ENCODE results near the gene FAM107B. TPM values are rescaled to one million over a fixed set of nuclear protein-coding genes. Genes with fewer than 3 reads are reported as not detected.

Gene FAM107B
- total and polyA plus RNA-seq, 2 experiments from 2014 or later: 11.0 to 17.6 TPM

DNA sequence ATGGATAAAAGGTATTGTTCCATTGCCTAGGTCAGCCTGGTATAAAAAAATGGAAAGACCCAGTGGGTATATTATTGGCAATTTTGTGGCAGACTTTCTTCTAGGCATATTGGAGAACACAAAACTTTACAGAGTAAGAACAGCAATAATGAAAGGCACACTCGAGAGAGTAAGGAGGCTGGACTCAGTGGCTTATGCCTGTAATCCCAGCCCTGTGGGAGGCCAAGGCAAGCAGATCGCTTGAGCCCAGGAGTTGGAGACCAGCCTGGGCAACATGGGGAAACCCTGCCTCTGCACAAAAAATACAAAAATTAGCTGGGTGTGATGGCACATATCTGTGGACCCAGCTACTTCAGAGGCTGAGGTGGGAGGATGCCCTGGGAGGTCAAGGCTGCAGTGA is 158.2 kb downstream of the FAM107B start:
- Mint-ChIP-seq H3K27ac (no peak overlapping the region), H3K9me3 (no peaks in the 10 kb centered on the region), H3K4me3 (no peak overlapping the region), H3K27me3 (ENCODE audit: insufficient read depth, low read depth, poor library complexity) (peaks cover 1% of the 10 kb centered on the region), H3K4me1 (peaks cover 11% of the 10 kb centered on the region), H3K36me3 (ENCODE audit: low read depth) (no peaks in the 10 kb centered on the region)
- Histone ChIP-seq H3K79me2 (replicated peaks; ENCODE audit: insufficient read depth) (no peaks in the 10 kb centered on the region), H3K4me3 (no peak overlapping the region), H3K4me1 (ENCODE audit: insufficient read depth) (peaks cover 6% of the 10 kb centered on the region; the same call in 1 of the 2 replicates), H3F3A (replicated peaks; ENCODE audit: low read depth) (no peaks in the 10 kb centered on the region), H3K9me2 (ENCODE audit: insufficient read depth) (no peaks in the 10 kb centered on the region), H4K20me1 (replicated peaks; ENCODE audit: insufficient read depth) (no peaks in the 10 kb centered on the region), H2AFZ (0 out of 2 replicates have a peak overlapping the region, but pooled peaks have one; percentile 45), H3K4me2 (no peak overlapping the region), H3K27ac (ENCODE audit: low read depth) (no peak overlapping the region), H3K36me3 (ENCODE audit: insufficient read depth) (no peaks in the 10 kb centered on the region), H3K27me3 (ENCODE audit: insufficient read depth) (no peaks in the 10 kb centered on the region)
- TF ChIP-seq EZH2 (IDR thresholded peaks at IDR 0.05; ENCODE audit: low read depth, unreplicated experiment): no peak
- no peak for TF ChIP-seq STAT1 (IDR thresholded peaks at IDR 0.05; ENCODE audit: unreplicated experiment)
- TF ChIP-seq, protein P1, sequence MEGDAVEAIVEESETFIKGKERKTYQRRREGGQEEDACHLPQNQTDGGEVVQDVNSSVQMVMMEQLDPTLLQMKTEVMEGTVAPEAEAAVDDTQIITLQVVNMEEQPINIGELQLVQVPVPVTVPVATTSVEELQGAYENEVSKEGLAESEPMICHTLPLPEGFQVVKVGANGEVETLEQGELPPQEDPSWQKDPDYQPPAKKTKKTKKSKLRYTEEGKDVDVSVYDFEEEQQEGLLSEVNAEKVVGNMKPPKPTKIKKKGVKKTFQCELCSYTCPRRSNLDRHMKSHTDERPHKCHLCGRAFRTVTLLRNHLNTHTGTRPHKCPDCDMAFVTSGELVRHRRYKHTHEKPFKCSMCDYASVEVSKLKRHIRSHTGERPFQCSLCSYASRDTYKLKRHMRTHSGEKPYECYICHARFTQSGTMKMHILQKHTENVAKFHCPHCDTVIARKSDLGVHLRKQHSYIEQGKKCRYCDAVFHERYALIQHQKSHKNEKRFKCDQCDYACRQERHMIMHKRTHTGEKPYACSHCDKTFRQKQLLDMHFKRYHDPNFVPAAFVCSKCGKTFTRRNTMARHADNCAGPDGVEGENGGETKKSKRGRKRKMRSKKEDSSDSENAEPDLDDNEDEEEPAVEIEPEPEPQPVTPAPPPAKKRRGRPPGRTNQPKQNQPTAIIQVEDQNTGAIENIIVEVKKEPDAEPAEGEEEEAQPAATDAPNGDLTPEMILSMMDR (conservative IDR thresholded peaks at IDR 0.05; ENCODE audit: low read depth in 2 of 2): no peak
- TF ChIP-seq, protein P2, sequence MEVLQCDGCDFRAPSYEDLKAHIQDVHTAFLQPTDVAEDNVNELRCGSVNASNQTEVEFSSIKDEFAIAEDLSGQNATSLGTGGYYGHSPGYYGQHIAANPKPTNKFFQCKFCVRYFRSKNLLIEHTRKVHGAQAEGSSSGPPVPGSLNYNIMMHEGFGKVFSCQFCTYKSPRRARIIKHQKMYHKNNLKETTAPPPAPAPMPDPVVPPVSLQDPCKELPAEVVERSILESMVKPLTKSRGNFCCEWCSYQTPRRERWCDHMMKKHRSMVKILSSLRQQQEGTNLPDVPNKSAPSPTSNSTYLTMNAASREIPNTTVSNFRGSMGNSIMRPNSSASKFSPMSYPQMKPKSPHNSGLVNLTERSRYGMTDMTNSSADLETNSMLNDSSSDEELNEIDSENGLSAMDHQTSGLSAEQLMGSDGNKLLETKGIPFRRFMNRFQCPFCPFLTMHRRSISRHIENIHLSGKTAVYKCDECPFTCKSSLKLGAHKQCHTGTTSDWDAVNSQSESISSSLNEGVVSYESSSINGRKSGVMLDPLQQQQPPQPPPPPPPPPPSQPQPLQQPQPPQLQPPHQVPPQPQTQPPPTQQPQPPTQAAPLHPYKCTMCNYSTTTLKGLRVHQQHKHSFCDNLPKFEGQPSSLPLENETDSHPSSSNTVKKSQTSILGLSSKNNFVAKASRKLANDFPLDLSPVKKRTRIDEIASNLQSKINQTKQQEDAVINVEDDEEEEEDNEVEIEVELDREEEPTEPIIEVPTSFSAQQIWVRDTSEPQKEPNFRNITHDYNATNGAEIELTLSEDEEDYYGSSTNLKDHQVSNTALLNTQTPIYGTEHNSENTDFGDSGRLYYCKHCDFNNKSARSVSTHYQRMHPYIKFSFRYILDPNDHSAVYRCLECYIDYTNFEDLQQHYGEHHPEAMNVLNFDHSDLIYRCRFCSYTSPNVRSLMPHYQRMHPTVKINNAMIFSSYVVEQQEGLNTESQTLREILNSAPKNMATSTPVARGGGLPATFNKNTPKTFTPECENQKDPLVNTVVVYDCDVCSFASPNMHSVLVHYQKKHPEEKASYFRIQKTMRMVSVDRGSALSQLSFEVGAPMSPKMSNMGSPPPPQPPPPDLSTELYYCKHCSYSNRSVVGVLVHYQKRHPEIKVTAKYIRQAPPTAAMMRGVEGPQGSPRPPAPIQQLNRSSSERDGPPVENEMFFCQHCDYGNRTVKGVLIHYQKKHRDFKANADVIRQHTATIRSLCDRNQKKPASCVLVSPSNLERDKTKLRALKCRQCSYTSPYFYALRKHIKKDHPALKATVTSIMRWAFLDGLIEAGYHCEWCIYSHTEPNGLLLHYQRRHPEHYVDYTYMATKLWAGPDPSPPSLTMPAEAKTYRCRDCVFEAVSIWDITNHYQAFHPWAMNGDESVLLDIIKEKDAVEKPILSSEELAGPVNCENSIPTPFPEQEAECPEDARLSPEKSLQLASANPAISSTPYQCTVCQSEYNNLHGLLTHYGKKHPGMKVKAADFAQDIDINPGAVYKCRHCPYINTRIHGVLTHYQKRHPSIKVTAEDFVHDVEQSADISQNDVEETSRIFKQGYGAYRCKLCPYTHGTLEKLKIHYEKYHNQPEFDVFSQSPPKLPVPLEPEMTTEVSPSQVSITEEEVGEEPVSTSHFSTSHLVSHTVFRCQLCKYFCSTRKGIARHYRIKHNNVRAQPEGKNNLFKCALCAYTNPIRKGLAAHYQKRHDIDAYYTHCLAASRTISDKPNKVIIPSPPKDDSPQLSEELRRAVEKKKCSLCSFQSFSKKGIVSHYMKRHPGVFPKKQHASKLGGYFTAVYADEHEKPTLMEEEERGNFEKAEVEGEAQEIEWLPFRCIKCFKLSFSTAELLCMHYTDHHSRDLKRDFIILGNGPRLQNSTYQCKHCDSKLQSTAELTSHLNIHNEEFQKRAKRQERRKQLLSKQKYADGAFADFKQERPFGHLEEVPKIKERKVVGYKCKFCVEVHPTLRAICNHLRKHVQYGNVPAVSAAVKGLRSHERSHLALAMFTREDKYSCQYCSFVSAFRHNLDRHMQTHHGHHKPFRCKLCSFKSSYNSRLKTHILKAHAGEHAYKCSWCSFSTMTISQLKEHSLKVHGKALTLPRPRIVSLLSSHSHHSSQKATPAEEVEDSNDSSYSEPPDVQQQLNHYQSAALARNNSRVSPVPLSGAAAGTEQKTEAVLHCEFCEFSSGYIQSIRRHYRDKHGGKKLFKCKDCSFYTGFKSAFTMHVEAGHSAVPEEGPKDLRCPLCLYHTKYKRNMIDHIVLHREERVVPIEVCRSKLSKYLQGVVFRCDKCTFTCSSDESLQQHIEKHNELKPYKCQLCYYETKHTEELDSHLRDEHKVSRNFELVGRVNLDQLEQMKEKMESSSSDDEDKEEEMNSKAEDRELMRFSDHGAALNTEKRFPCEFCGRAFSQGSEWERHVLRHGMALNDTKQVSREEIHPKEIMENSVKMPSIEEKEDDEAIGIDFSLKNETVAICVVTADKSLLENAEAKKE (CRISPR knock-in tag; IDR thresholded peaks at IDR 0.05): no peak
- no peak for TF ChIP-seq ETS1 (IDR thresholded peaks at IDR 0.05)
- TF ChIP-seq POLR2AphosphoS5 (IDR thresholded peaks at IDR 0.05; ENCODE audit: low read depth): no peak
- TF ChIP-seq EZH2phosphoT487 (IDR thresholded peaks at IDR 0.05; ENCODE audit: unreplicated experiment): no peak
- no peak for TF ChIP-seq CREB1 (CRISPR knock-in tag; IDR thresholded peaks at IDR 0.05; ENCODE audit: low read depth)
- no peak for TF ChIP-seq ZNF114 (CRISPR knock-in tag; IDR thresholded peaks at IDR 0.05)
- TF ChIP-seq JUNB (IDR thresholded peaks at IDR 0.05; ENCODE audit: unreplicated experiment): no peak
- TF ChIP-seq ZNF331 (CRISPR knock-in tag; IDR thresholded peaks at IDR 0.05; ENCODE audit: low read depth): no peak
- no peak for TF ChIP-seq REST (IDR thresholded peaks at IDR 0.05; ENCODE audit: unreplicated experiment)
- ATAC-seq: no peak
- no peak for DNase-seq (ENCODE audit: low spot score)

Data from GM23338 (cell line).